ENCODE measurements around the gene ALAS1. TPM values are rescaled to one million over a fixed set of nuclear protein-coding genes. Genes with fewer than 3 reads are reported as not detected.

Gene ALAS1
- total and polyA plus RNA-seq, 2 donors (not counting 1 experiment from before 2014, with no cell fraction given) = 26.1 to 30.2 TPM

DNA sequence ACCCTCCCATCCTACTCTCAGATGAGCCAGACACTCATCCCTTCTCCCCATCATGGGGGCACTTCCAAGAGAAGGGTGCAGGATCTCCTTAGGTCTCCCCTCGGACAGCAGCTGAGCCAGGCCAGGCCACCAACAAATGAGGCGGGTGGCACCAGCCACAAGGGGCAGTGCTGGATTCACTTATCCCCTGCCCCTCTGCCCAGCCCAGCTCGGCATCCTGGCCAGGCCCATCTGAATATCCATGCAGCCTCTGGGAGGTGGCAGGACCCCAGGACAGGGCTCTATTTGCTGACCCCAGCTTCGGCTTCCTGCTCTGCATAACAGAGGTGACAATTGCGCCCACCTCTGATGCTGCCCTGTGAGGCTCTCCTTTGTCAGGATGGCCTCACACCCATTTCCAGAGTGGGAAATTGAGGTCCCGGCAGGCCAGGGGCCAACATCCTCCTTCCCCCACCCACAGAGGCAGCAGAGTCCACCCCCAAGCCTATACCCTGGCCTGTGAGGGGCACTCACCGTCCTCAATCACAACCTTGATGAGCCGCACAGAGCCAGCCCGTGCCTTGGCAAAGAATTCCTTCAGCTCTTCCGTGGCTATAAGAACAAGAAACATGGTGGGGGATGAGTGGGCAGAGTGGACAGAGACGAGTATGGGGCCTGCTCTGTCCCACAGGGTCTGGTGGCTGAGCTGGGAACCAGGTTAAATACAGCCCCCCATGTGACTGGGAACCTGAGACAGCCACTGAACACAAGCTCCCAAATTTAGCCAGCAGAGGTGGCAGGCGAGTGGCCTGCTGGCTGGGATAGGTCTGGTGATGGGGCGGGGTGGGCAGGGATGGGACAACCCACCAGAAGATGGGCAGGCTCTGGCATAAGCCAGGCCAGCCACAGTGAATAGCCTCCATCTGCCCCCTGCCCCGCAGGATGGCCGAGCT, 36.8 kb downstream of the ALAS1 start:
- intact Hi-C loops (cut with micrococcal nuclease) = no loop called here
- Histone ChIP-seq H3K9me3 (ENCODE audit: control extremely low read depth in 1 of 3, control insufficient read depth in 2 of 3, insufficient read depth in 1 of 3, low read length in 2 of 3) (no peaks in the 10 kb centered on the region), H2AFZ (ENCODE audit: insufficient read depth, low read depth, low read length, poor library complexity, severe bottlenecking) (no peak overlapping the region), H3K36me3 (replicated peaks in 1 of 2; ENCODE audit: control extremely low read depth in 1 of 2, control insufficient read depth in 1 of 2, extremely low read depth in 1 of 2, insufficient read depth in 2 of 2, low read length in 1 of 2) (peaks cover 8 to 62% of the 10 kb centered on the region in 2 experiments), H3K27me3 (replicated peaks in 1 of 4; ENCODE audit: control extremely low read depth in 1 of 4, control insufficient read depth in 3 of 4, insufficient read depth in 4 of 4, low read length in 3 of 4) (no peaks in the 10 kb centered on the region), H3K4me3 (ENCODE audit: control extremely low read depth in 1 of 5, extremely low read depth in 1 of 5, insufficient read depth in 1 of 5, low read depth in 2 of 5, low read length in 4 of 5) (no peak overlapping the region), H3K4me2 (replicated peaks; ENCODE audit: low read depth, low read length, poor library complexity, severe bottlenecking) (no peak overlapping the region), H3K4me1 (ENCODE audit: control insufficient read depth in 2 of 2, insufficient read depth in 2 of 2, low read length in 2 of 2) (peaks cover 31 to 58% of the 10 kb centered on the region in 2 donors), H3K9ac (ENCODE audit: low read length) (no peak overlapping the region), H3K79me2 (ENCODE audit: control insufficient read depth, insufficient read depth, low read length) (peaks cover 97% of the 10 kb centered on the region), H3K27ac (ENCODE audit: low read length in 2 of 2) (peak overlapping the region in 1 of 2 donors; percentile 18), H4K20me1 (ENCODE audit: control insufficient read depth, insufficient read depth, low read length, poor library complexity, severe bottlenecking) (peaks cover 81% of the 10 kb centered on the region)
- Mint-ChIP-seq H3K4me3 (no peak overlapping the region), H3K4me1 (peaks cover 56% of the 10 kb centered on the region), H3K27me3 (no peaks in the 10 kb centered on the region), H3K9me3 (ENCODE audit: insufficient read depth) (no peaks in the 10 kb centered on the region), H3K27ac (peak overlapping the region; percentile 80)
- CTCF ChIA-PET = interaction anchor here (0.8 to 18.5 kb wide), 9 partner anchors 13 to 104 kb away, joined by 3 to 237 read pairs (median 4); partner anchors contain the start of gene TLR9
- DNase-seq (peak; percentile 7), ATAC-seq (ENCODE audit: low read depth) (no peak)
- no peak for TF ChIP-seq EZH2 (IDR thresholded peaks at IDR 0.05; ENCODE audit: borderline replicate concordance, insufficient read depth, low read depth, low read length, poor library complexity, severe bottlenecking)
- TF ChIP-seq, protein P1, sequence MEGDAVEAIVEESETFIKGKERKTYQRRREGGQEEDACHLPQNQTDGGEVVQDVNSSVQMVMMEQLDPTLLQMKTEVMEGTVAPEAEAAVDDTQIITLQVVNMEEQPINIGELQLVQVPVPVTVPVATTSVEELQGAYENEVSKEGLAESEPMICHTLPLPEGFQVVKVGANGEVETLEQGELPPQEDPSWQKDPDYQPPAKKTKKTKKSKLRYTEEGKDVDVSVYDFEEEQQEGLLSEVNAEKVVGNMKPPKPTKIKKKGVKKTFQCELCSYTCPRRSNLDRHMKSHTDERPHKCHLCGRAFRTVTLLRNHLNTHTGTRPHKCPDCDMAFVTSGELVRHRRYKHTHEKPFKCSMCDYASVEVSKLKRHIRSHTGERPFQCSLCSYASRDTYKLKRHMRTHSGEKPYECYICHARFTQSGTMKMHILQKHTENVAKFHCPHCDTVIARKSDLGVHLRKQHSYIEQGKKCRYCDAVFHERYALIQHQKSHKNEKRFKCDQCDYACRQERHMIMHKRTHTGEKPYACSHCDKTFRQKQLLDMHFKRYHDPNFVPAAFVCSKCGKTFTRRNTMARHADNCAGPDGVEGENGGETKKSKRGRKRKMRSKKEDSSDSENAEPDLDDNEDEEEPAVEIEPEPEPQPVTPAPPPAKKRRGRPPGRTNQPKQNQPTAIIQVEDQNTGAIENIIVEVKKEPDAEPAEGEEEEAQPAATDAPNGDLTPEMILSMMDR (IDR thresholded peaks at IDR 0.05) = no peak
- WGBS (ENCODE audit: insufficient coverage) = 91% methylated on average over 12 of the region's 15 CpGs
- POLR2A ChIA-PET = interaction anchor here (0.6 to 1.2 kb wide), 5 partner anchors 9 to 102 kb away, joined by 3 to 6 read pairs (median 4); partner anchors contain the start of genes TLR9 and WDR82

Measured in B cell (primary cell).